Adrenal gland (tissue), 5 donors: Measurements from ENCODE around the gene TSR2.

Experiments
- CTCF ChIP-seq, 6 experiments: fragments of 450-650 bp in 4 of 6; fragments of 200-600 bp in 2 of 6; sonication (generic) in 1 of 6; IDR thresholded peaks; 1 replicate in 5 of 6; 2 replicates in 1 of 6; pipeline versions ENCODE4 v1.5.1 to v1.8.0; 2016 to 2021; ENCODE audit warnings: antibody characterized with exemption in 6 of 6, mild to moderate bottlenecking in 2 of 6, moderate library complexity in 1 of 6
- POLR2A ChIP-seq, 2 donors: fragments of 450-650 bp; IDR thresholded peaks; one replicate each; pipeline ENCODE4 v1.6.1; 2017; ENCODE audit warnings: antibody characterized with exemption in 2 of 2, mild to moderate bottlenecking in 2 of 2, moderate library complexity in 1 of 2
- donor health status: DM: no; HTN: no; CAD: no.

DNA sequence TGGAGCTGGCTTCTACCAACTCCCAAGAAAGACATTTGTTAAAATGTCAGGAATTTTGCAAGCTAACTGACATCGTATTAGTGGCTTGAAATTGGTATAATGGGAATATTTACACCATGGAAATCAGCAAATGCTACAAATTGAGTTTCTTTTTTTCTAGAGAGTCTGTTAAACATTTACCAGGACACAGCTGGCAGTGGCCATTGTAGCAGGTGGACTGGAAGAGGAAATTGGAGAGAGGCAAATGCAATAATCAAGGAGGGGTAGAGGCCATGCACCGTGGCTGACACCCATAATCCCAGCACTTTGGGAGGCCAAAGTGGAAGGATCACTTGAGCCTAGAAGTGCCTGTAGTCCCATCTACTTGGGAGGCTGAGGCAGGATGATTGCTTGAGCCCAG, 32.9 kb upstream of the TSR2 start:
- TF ChIP-seq CTCF (IDR thresholded peaks at IDR 0.05) = no peak
- no peak for TF ChIP-seq POLR2A (IDR thresholded peaks at IDR 0.05)
